ENCODE measurements around the gene NPAS1. TPM values are rescaled to one million over a fixed set of nuclear protein-coding genes. Genes with fewer than 3 reads are reported as not detected.
"Not testable (repeated sequence)": the region's sequence is repeated elsewhere in the genome, so short reads cannot be mapped to it uniquely, and the experiment has no call there.

NPAS1 gene
- total and polyA plus RNA-seq, 4 donors: 0.69 to 5.2 (median 2.3) TPM

GRCh38 chr19:47040869-47041268, 21.2 kb downstream of the NPAS1 start:
- DNase-seq (ENCODE audit: low read depth in 4 of 6, low spot score in 6 of 6): no peak
- 87% methylated on average over 8 of the region's 8 CpGs for WGBS (ENCODE audit: insufficient coverage)
- no peak overlapping the region for H3K4me3 ChIP-seq (ENCODE audit: low read depth, low read length)
- H3K27me3 ChIP-seq (ENCODE audit: control insufficient read depth, insufficient read depth, low read length): no peaks in the 10 kb centered on the region
- H3K9me3 ChIP-seq (ENCODE audit: control insufficient read depth, insufficient read depth, low read length): no peaks in the 10 kb centered on the region
- H3K36me3 ChIP-seq (ENCODE audit: control insufficient read depth, insufficient read depth, low read length): peaks cover 46% of the 10 kb centered on the region
- no peak overlapping the region for H3K27ac ChIP-seq (ENCODE audit: low read depth, low read length)
- peaks cover 6% of the 10 kb centered on the region for H3K4me1 ChIP-seq (ENCODE audit: control insufficient read depth, insufficient read depth, low read length)

GRCh38 chr19:47044946-47045866, 25.6 kb downstream of the NPAS1 start:
- H3K4me1 ChIP-seq (ENCODE audit: control insufficient read depth, insufficient read depth, low read length): peaks cover 18% of the 10 kb centered on the region
- peaks cover 42% of the 10 kb centered on the region for H3K36me3 ChIP-seq (ENCODE audit: control insufficient read depth, insufficient read depth, low read length)
- no peak overlapping the region for H3K27ac ChIP-seq (ENCODE audit: low read depth, low read length)
- WGBS (ENCODE audit: insufficient coverage): 94% methylated on average over 48 of the region's 56 CpGs
- H3K9me3 ChIP-seq (ENCODE audit: control insufficient read depth, insufficient read depth, low read length): no peaks in the 10 kb centered on the region
- DNase-seq (ENCODE audit: low read depth in 4 of 6, low spot score in 6 of 6): no peak
- H3K27me3 ChIP-seq (ENCODE audit: control insufficient read depth, insufficient read depth, low read length): no peaks in the 10 kb centered on the region
- H3K4me3 ChIP-seq (ENCODE audit: low read depth, low read length): no peak overlapping the region

- Histone ChIP-seq H3K4me3 (ENCODE audit: low read depth, low read length) (no peak overlapping the region), H3K27ac (ENCODE audit: low read depth, low read length) (no peak overlapping the region), H3K36me3 (ENCODE audit: control insufficient read depth, insufficient read depth, low read length) (peaks cover 36% of the 10 kb centered on the region), H3K4me1 (ENCODE audit: control insufficient read depth, insufficient read depth, low read length) (peaks cover 18% of the 10 kb centered on the region), H3K9me3 (ENCODE audit: control insufficient read depth, insufficient read depth, low read length) (no peaks in the 10 kb centered on the region), H3K27me3 (ENCODE audit: control insufficient read depth, insufficient read depth, low read length) (no peaks in the 10 kb centered on the region)
- WGBS (ENCODE audit: insufficient coverage): 93% methylated on average over 45 of the region's 45 CpGs
- DNase-seq (ENCODE audit: low read depth in 4 of 6, low spot score in 6 of 6): no peak
Measured at GRCh38 chr19:47045867-47046470, 26.3 kb downstream of the NPAS1 start.

GRCh38 chr19:47047272-47047762, 27.7 kb downstream of the NPAS1 start:
- H3K4me1 ChIP-seq (ENCODE audit: control insufficient read depth, insufficient read depth, low read length): peaks cover 18% of the 10 kb centered on the region
- H3K36me3 ChIP-seq (ENCODE audit: control insufficient read depth, insufficient read depth, low read length): peaks cover 32% of the 10 kb centered on the region
- WGBS (ENCODE audit: insufficient coverage): 86% methylated on average over 12 of the region's 13 CpGs
- DNase-seq (ENCODE audit: low read depth in 4 of 6, low spot score in 6 of 6): no peak
- H3K27ac ChIP-seq (ENCODE audit: low read depth, low read length): peak overlapping the region; percentile 69
- H3K9me3 ChIP-seq (ENCODE audit: control insufficient read depth, insufficient read depth, low read length): no peaks in the 10 kb centered on the region
- H3K27me3 ChIP-seq (ENCODE audit: control insufficient read depth, insufficient read depth, low read length): no peaks in the 10 kb centered on the region
- H3K4me3 ChIP-seq (ENCODE audit: low read depth, low read length): peak overlapping the region; percentile 75

- peak overlapping the region; percentile 69 for H3K27ac ChIP-seq (ENCODE audit: low read depth, low read length)
- H3K36me3 ChIP-seq (ENCODE audit: control insufficient read depth, insufficient read depth, low read length): peaks cover 27% of the 10 kb centered on the region
- H3K9me3 ChIP-seq (ENCODE audit: control insufficient read depth, insufficient read depth, low read length): no peaks in the 10 kb centered on the region
- 2% methylated on average over 42 of the region's 42 CpGs for WGBS (ENCODE audit: insufficient coverage)
- no peaks in the 10 kb centered on the region for H3K27me3 ChIP-seq (ENCODE audit: control insufficient read depth, insufficient read depth, low read length)
- H3K4me3 ChIP-seq (ENCODE audit: low read depth, low read length): peak overlapping the region; percentile 75
- peaks cover 18% of the 10 kb centered on the region for H3K4me1 ChIP-seq (ENCODE audit: control insufficient read depth, insufficient read depth, low read length)
- peak in 5 of 6 donors; percentile 63 to 97 (median 81) for DNase-seq (ENCODE audit: low read depth in 4 of 6, low spot score in 6 of 6)
Measured at GRCh38 chr19:47047763-47048405, 28.2 kb downstream of the NPAS1 start.

- 67% methylated on average over 8 of the region's 9 CpGs for WGBS (ENCODE audit: insufficient coverage)
- no peaks in the 10 kb centered on the region for H3K9me3 ChIP-seq (ENCODE audit: control insufficient read depth, insufficient read depth, low read length)
- peaks cover 22% of the 10 kb centered on the region for H3K36me3 ChIP-seq (ENCODE audit: control insufficient read depth, insufficient read depth, low read length)
- DNase-seq (ENCODE audit: low read depth in 4 of 6, low spot score in 6 of 6): no peak
- H3K4me1 ChIP-seq (ENCODE audit: control insufficient read depth, insufficient read depth, low read length): peaks cover 18% of the 10 kb centered on the region
- H3K4me3 ChIP-seq (ENCODE audit: low read depth, low read length): no peak overlapping the region
- no peaks in the 10 kb centered on the region for H3K27me3 ChIP-seq (ENCODE audit: control insufficient read depth, insufficient read depth, low read length)
- no peak overlapping the region for H3K27ac ChIP-seq (ENCODE audit: low read depth, low read length)
Measured at GRCh38 chr19:47049307-47049700, 29.7 kb downstream of the NPAS1 start.

GRCh38 chr19:47050562-47050961, 30.9 kb downstream of the NPAS1 start:
- not testable (repeated sequence) for H3K4me3 ChIP-seq (ENCODE audit: low read depth, low read length); H3K27me3 ChIP-seq (ENCODE audit: control insufficient read depth, insufficient read depth, low read length); H3K9me3 ChIP-seq (ENCODE audit: control insufficient read depth, insufficient read depth, low read length); H3K27ac ChIP-seq (ENCODE audit: low read depth, low read length); DNase-seq (ENCODE audit: low read depth in 4 of 6, low spot score in 6 of 6)
- Histone ChIP-seq H3K36me3 (ENCODE audit: control insufficient read depth, insufficient read depth, low read length) (peaks cover 10% of the 10 kb centered on the region), H3K4me1 (ENCODE audit: control insufficient read depth, insufficient read depth, low read length) (peaks cover 18% of the 10 kb centered on the region)
- WGBS (ENCODE audit: insufficient coverage): 86% methylated on average over 1 of the region's 3 CpGs

- Histone ChIP-seq H3K27ac (ENCODE audit: low read depth, low read length) (no peak overlapping the region), H3K9me3 (ENCODE audit: control insufficient read depth, insufficient read depth, low read length) (no peaks in the 10 kb centered on the region), H3K27me3 (ENCODE audit: control insufficient read depth, insufficient read depth, low read length) (no peaks in the 10 kb centered on the region), H3K4me3 (ENCODE audit: low read depth, low read length) (no peak overlapping the region), H3K4me1 (ENCODE audit: control insufficient read depth, insufficient read depth, low read length) (no peaks in the 10 kb centered on the region), H3K36me3 (ENCODE audit: control insufficient read depth, insufficient read depth, low read length) (no peaks in the 10 kb centered on the region)
- WGBS (ENCODE audit: insufficient coverage): 48% methylated on average over 2 of the region's 5 CpGs
- no peak for DNase-seq (ENCODE audit: low read depth in 4 of 6, low spot score in 6 of 6)
Measured at GRCh38 chr19:47056411-47056810, 36.8 kb downstream of the NPAS1 start.

GRCh38 chr19:47057328-47057727, 37.7 kb downstream of the NPAS1 start:
- no peak overlapping the region for H3K4me3 ChIP-seq (ENCODE audit: low read depth, low read length)

More at GRCh38 chr19:47057328-47057727, 37.7 kb downstream of the NPAS1 start:
- 91% methylated on average over 1 of the region's 2 CpGs for WGBS (ENCODE audit: insufficient coverage)
- H3K27ac ChIP-seq (ENCODE audit: low read depth, low read length): no peak overlapping the region
- no peaks in the 10 kb centered on the region for H3K9me3 ChIP-seq (ENCODE audit: control insufficient read depth, insufficient read depth, low read length)
- H3K4me1 ChIP-seq (ENCODE audit: control insufficient read depth, insufficient read depth, low read length): no peaks in the 10 kb centered on the region
- H3K36me3 ChIP-seq (ENCODE audit: control insufficient read depth, insufficient read depth, low read length): peaks cover 4% of the 10 kb centered on the region
- no peaks in the 10 kb centered on the region for H3K27me3 ChIP-seq (ENCODE audit: control insufficient read depth, insufficient read depth, low read length)
- no peak for DNase-seq (ENCODE audit: low read depth in 4 of 6, low spot score in 6 of 6)
